Stimulated activated CD4-positive, alpha-beta T cell treated with anti-CD3 and anti-CD28 coated beads, TNF-alpha, amount 100 ng/mL, for 48 hours (primary cell): ENCODE measurements around the gene BCAS2.
"Not testable (repeated sequence)": the region's sequence is repeated elsewhere in the genome, so short reads cannot be mapped to it uniquely, and the experiment has no call there.

Source experiments
- DNase-seq, 3 donors: peaks; one replicate each; pipeline ENCODE4 v3.0.0-alpha.2; 2020; ENCODE audit warnings: low read depth in 3 of 3

The BCAS2 gene

DNA sequence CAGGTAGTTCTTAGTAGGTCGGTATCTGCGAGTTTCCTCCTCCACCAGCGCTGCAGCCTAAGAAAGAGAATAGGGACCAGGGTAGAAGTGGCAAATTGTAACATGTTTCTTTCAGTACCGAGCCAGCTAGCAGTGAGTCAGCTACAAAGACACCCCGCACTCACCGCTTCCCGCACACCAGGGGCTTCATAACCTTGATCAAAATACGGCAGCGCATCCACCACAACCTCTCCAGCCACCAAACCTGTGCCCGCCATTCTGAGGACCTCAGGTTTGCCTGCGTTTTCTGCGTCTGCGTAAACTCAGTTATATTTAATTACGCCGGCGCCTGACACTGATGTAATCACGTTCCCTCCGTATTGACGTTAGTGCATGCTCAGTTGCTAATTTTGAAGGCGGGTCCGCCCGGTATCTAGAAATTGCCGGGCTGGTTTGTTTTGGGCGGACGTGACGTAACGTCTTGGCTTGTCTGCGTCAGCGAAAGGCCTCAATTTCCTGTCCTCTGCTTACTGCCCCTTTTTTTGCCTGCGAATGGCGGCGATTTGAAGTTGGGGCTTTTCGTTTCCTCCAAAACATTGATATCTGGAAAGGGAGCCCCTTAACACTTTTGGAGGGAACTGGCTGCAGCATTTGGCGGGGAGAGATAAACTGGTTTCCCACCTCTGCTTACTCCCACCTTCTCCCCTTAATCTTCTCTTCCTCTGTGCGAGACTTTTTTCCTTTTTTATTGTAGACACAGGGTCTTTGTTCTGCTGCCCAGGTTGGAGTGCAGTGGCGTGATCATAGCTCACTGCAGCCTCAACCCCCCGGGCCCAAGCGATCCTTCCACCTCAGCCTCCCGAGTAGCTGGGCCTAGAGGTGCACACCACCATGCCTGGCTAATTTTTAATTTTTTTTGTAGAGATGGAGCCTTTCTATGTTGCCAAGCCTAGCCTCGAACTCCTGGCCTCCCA is at the start of gene BCAS2:
TSS of gene BCAS2 (minus strand) at position 281 of the 953 bp plus-strand sequence. CDS start at position 257, 24 bp downstream.
- peak; percentile 85 to 92 (median 88) for DNase-seq

DNA sequence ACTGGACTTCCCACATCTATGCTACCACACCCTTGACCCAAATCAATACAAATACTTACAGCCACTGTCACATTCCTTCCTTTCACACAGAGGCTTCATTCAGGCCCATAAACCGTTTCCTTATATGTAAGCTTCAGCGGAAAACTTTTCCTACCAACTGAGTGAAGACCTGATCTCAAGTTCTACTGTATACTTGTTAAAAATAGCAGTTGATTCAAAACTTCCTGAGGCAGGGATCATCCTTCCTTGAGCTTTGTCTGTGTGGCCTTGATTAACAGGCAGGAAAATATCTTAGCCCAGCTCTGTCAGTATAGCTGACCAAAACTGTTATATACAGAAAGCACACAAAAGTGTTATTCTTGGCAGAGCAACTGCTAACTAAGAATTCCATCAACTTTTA is 45.7 kb upstream of the BCAS2 start:
- DNase-seq, result no peak

DNA sequence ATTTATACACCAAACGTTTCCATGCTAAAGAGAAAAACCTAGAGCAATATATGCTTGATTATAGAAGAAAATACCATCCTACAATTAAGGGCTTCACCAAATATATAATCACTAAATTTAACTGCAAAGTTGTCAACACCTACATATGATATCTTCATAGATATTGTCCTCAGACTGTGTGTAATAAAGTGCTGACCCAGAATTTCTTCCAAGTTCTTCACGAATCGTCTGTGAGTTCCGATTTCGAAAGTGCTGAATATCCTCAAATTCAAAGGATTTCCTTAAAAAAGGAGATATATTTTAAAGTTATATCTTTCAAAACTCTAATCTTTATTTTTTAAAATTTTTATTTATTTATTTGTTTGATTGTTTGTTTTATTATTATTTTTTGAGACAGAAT is 41.9 kb upstream of the BCAS2 start:
- DNase-seq, result no peak

- no peak for DNase-seq
These were observed 39.0 kb upstream of the BCAS2 start for GRCh38 chr1:114620419-114620818.

- no peak for DNase-seq
These were observed 37.2 kb upstream of the BCAS2 start for GRCh38 chr1:114618606-114619005.

DNA sequence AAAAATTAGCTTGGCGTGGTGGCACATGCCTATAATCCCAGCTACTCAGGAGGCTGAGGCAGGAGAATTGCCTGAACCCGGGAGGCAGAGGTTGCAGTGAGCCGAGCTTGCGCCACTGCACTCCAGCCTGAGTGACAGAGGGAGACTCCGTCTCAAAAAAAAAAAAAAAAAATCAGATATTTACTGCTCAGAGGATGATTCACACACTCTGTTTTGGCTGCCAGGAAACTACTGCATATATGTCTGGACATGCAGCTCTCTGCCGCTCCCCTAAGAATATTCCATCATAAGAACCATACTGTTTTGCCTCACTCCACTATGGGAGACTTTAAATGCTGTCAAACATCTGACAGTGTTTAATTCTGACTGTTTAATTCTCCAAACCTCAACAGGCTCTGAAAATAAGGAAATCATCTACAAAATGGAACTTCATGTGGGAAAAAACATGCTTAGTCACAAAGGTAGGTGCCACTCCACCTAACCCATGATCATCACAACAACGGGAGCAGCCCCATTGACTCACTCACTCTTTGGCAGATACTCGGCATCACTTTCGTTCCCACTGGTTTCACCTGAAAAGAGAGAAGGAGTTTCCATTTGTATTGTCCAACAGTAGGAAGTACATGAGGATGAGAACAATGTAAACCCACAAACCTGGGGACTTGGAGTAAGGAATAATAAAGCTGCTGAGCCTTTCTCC is 29.3 kb upstream of the BCAS2 start:
- no peak for DNase-seq

GRCh38 chr1:114609826-114610225 is 28.4 kb upstream of the BCAS2 start:
- no peak for DNase-seq

DNA sequence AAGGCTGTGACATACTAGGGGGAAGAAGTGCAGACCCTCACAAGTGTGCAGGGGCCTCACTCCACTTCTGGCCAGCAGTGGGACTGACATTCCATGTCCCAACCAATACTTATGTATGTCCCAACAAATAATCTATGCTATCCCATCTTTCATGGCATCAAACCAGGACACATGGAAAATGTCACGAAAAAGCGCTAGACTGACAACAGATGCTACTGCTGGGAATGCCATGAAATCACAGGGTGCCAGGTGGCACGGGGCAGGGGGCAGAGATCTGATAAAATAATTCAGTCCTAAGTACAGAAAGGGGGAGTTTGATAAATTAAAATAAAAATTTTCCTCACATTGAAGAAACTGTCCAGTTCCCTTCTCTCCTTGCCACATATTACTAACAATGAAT is 27.6 kb upstream of the BCAS2 start:
- DNase-seq, result no peak

DNA sequence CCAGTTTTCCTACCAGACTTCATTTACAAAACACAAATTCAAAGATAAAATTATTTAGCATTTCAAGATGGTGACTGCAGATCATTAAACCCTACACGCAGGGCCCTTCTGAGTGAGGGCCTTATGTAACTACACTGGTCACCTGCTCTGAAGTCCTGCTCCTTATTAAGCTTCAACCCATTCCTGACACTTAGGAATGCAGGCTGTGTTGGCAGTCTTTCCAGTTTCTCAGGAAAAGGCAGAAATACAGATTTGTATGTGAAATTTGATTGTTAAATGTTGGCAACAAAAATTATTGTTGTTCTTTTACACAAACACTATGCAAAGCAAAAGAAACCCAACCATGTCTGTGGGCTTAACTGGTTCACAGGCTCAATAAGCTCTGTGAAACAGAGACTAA is 25.8 kb upstream of the BCAS2 start:
- DNase-seq, result no peak

- no peak for DNase-seq
These were observed 16.5 kb upstream of the BCAS2 start for GRCh38 chr1:114597949-114598348.

GRCh38 chr1:114595602-114596001 is 14.2 kb upstream of the BCAS2 start:
- DNase-seq, result no peak

DNA sequence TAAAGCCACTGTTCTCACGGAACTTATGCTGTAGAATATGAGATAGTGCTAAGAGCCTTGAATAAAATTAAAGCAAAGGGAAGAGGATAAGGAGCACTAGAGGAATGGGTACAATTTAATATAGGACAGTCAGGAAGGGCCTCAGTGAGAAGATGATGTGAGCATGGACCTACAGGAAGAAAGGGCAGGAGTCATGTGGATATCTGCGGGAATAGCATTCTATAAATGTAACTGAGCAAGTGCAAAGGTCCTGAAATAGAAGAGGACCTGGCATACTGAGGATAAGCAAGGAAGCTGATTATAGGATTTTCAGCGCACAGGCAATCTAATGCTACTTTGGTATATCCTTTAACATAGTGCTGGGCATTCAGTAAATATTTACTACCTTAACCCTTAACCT is 12.6 kb upstream of the BCAS2 start:
- no peak for DNase-seq

DNA sequence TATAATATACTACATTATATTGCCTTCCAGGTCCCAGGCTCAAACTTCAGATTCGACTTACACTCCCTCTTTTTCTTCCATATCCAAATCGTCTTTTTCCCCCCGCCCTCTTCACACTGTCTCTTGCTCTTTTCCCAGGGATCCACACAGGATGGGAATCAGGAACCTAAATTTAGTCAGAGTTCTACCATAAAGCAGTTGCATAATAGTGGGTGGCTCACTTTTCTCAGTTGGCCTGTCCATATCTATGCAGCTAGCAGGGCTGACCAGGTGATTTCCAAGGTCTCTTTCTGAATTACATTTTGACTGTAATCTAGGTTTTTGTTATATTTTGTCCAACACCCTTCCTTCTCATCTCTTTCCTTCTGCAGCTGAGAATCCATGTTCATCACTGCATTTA is 7.7 kb upstream of the BCAS2 start:
- no peak for DNase-seq

DNA sequence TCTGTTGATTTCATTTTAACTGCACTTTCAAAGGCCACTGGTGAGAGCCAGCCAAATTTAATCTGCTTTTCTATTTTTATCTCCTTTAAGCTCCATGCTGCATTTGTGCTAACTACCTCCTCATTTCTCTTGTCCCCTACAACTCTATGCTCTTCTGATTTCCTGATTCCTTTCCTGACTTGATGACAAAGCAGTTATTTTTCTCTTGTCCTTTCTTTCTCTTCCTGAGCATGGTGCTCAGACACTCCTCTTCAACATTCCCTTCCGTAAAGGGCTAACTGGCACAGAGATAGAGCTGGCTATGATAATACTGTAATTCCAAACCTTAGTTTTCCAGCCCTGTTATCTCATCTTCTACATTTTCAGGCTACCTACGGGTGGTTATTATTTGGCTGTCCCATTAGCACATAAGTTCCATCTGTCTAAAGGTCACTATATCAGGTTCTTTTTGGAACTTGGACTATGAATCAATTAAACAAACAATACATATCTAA is 6.8 kb upstream of the BCAS2 start:
- DNase-seq, result no peak

- DNase-seq, result no peak
These were observed 6.0 kb upstream of the BCAS2 start for GRCh38 chr1:114587203-114587991.

DNA sequence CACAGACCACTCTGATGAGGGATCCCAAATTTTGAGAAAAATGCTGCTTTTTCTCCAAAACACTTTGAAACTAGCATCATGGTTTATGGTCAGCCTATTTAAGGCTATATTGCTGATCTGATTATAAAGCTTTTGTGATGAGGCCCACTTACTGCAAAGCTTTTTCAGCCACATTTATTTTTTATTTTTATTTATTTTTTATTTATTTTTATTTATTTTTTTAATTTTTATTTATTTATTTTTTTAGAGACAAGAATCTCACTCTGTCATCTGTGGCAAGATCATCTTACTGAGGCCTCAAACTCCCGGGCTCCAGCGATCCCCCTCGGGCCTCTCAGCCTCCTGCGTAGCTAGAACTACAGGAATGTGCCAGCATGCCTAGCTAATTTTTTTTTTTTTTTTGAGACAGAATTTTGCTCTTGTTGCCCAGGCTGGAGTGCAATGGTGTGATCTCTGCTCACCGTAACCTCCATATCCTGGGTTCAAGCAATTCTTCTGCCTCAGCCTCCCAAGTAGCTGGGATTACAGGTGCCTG is 5.2 kb upstream of the BCAS2 start:
- no peak for DNase-seq

GRCh38 chr1:114585231-114585630 is 3.8 kb upstream of the BCAS2 start:
- DNase-seq, result no peak

- no peak for DNase-seq
These were observed 7.0 kb downstream of the BCAS2 start for GRCh38 chr1:114574365-114574764.

GRCh38 chr1:114564141-114564540 is 17.3 kb downstream of the BCAS2 start:
- DNase-seq, result no peak

- not testable (repeated sequence) for DNase-seq
These were observed 18.4 kb downstream of the BCAS2 start for GRCh38 chr1:114562978-114563510.

- DNase-seq, result no peak
These were observed 20.1 kb downstream of the BCAS2 start for GRCh38 chr1:114561333-114561732.
